NCI-H748 treated with DMSO at 0.1 percent for 48 hours (cell line): ENCODE data around the gene PTPN11.
"Not testable (repeated sequence)": the region's sequence is repeated elsewhere in the genome, so short reads cannot be mapped to it uniquely, and the experiment has no call there.

Source experiments
- DNase-seq: peaks from one replicate; lab custom pipeline; 2025; lab: John Stamatoyannopoulos, UW

Gene PTPN11

GRCh38 chr12:112448165-112448564 lies 29.4 kb downstream of the PTPN11 start:
- DNase-seq: not testable (repeated sequence)

- DNase-seq: no peak
These were observed 32.0 kb downstream of the PTPN11 start for GRCh38 chr12:112450725-112451124.

- DNase-seq: no peak
These were observed 37.3 kb downstream of the PTPN11 start for GRCh38 chr12:112456029-112456428.

GRCh38 chr12:112457142-112457541 lies 38.4 kb downstream of the PTPN11 start:
- not testable (repeated sequence) for DNase-seq

GRCh38 chr12:112458330-112458729 lies 39.6 kb downstream of the PTPN11 start:
- no peak for DNase-seq

GRCh38 chr12:112458751-112459150 lies 40.0 kb downstream of the PTPN11 start:
- no peak for DNase-seq

GRCh38 chr12:112463478-112463877 lies 44.7 kb downstream of the PTPN11 start:
- no peak for DNase-seq

GRCh38 chr12:112464605-112465004 lies 45.9 kb downstream of the PTPN11 start:
- DNase-seq: no peak

- DNase-seq: no peak
These were observed 47.3 kb downstream of the PTPN11 start for GRCh38 chr12:112466011-112466422.

GRCh38 chr12:112466835-112467234 lies 48.1 kb downstream of the PTPN11 start:
- no peak for DNase-seq

GRCh38 chr12:112468046-112468445 lies 49.3 kb downstream of the PTPN11 start:
- DNase-seq: no peak

- DNase-seq: no peak
These were observed 54.3 kb downstream of the PTPN11 start for GRCh38 chr12:112473056-112473455.

GRCh38 chr12:112479413-112479812 lies 60.7 kb downstream of the PTPN11 start:
- DNase-seq: no peak

- DNase-seq: no peak
These were observed 62.2 kb downstream of the PTPN11 start for GRCh38 chr12:112480931-112481330.

GRCh38 chr12:112482733-112483132 lies 64.0 kb downstream of the PTPN11 start:
- no peak for DNase-seq

GRCh38 chr12:112486361-112486760 lies 67.6 kb downstream of the PTPN11 start:
- no peak for DNase-seq

- no peak for DNase-seq
These were observed 69.6 kb downstream of the PTPN11 start for GRCh38 chr12:112488257-112488876.

- no peak for DNase-seq
These were observed 70.7 kb downstream of the PTPN11 start for GRCh38 chr12:112489456-112489855.

GRCh38 chr12:112496496-112496895 lies 77.7 kb downstream of the PTPN11 start:
- no peak for DNase-seq

GRCh38 chr12:112498580-112498979 lies 79.8 kb downstream of the PTPN11 start:
- DNase-seq: no peak

- DNase-seq: no peak
These were observed 84.8 kb downstream of the PTPN11 start for GRCh38 chr12:112503512-112503911.

- DNase-seq: no peak
These were observed 87.9 kb downstream of the PTPN11 start for GRCh38 chr12:112506513-112507166.

GRCh38 chr12:112513471-112513870 lies 94.7 kb downstream of the PTPN11 start:
- DNase-seq: no peak

GRCh38 chr12:112514456-112514855 lies 95.7 kb downstream of the PTPN11 start:
- no peak for DNase-seq
